Measurements from ENCODE around the gene HDAC2.
"Not testable (repeated sequence)": the region's sequence is repeated elsewhere in the genome, so short reads cannot be mapped to it uniquely, and the experiment has no call there.

The HDAC2 gene

GRCh38 chr6:113994934-113995342 is 24.0 kb upstream of the HDAC2 start:
- TF ChIP-seq, protein P1, sequence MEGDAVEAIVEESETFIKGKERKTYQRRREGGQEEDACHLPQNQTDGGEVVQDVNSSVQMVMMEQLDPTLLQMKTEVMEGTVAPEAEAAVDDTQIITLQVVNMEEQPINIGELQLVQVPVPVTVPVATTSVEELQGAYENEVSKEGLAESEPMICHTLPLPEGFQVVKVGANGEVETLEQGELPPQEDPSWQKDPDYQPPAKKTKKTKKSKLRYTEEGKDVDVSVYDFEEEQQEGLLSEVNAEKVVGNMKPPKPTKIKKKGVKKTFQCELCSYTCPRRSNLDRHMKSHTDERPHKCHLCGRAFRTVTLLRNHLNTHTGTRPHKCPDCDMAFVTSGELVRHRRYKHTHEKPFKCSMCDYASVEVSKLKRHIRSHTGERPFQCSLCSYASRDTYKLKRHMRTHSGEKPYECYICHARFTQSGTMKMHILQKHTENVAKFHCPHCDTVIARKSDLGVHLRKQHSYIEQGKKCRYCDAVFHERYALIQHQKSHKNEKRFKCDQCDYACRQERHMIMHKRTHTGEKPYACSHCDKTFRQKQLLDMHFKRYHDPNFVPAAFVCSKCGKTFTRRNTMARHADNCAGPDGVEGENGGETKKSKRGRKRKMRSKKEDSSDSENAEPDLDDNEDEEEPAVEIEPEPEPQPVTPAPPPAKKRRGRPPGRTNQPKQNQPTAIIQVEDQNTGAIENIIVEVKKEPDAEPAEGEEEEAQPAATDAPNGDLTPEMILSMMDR (IDR thresholded peaks at IDR 0.05): no peak
- no peak for DNase-seq (ENCODE audit: low spot score)
- H3K4me3 ChIP-seq: no peak overlapping the region
- peak overlapping the region; percentile 36 to 64 for H3K27ac ChIP-seq

DNA sequence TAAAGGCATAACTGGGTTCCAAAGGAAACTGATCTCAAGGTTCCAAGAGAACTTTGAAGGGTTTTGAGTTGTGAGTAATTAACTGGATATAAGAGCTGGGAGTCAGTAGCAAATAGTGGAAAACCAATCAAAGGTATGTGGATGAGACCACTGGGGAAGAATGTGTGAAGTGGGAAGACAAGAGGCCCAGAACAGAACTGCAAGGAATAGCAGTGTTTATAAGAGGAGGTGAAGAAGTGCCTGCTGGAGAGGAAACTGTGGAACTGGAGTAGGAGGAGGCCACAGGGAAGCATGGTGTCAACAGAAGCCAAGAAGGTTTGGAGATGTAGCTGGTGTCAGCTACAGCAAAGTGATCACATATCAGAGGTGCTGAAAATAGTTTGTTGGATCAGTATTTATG is 18.7 kb upstream of the HDAC2 start:
- Histone ChIP-seq H3K4me3 (no peak overlapping the region), H3K27ac (no peak overlapping the region)
- DNase-seq (ENCODE audit: low spot score): no peak
- TF ChIP-seq, protein P1 (IDR thresholded peaks at IDR 0.05): no peak

DNA sequence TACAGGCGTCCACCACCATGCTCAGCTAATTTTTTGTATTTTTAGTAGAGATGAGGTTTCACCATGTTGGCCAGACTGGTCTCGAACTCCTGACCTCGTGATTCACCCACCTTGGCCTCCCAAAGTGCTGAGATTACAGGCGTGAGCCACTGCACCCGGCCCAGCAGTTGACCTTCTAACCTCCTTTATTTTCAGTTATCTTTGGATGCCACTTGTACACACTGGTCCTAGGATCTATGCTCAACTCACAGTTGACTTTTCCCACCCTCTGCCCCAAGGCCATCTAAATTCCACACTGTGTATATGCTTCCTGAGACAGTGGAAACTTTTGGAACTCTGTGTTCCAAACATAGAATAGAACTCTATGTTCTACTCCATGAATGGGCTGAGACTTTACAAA is 11.7 kb upstream of the HDAC2 start:
- H3K4me3 ChIP-seq; DNase-seq (ENCODE audit: low spot score); H3K27ac ChIP-seq: not testable (repeated sequence)

DNA sequence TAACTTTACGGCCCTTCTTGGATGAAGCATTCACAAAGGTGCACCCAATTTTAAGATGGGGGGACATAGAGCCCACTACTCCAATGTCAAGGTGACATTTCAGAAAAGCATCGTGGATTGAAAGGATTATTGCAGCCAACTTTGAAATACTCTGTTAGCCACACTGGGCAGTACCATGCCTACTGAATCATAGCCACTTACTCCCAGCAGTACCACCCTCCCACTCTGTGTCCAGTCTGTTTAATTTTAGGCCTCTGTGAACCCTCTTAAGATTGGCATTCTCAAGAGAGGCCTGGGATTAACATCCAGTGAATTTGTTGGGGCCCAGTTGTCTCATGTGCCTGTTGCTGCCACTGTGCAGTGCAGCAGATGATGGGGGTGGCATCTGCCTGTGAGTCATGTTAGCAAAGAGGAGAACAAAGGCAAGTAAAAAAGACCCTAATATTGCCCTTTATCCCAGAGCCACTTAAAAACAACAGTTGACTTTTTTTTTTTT is 11.2 kb upstream of the HDAC2 start:
- no peak for DNase-seq (ENCODE audit: low spot score)
- TF ChIP-seq, protein P1 (IDR thresholded peaks at IDR 0.05): no peak
- no peak overlapping the region for H3K27ac ChIP-seq
- H3K4me3 ChIP-seq: no peak overlapping the region

DNA sequence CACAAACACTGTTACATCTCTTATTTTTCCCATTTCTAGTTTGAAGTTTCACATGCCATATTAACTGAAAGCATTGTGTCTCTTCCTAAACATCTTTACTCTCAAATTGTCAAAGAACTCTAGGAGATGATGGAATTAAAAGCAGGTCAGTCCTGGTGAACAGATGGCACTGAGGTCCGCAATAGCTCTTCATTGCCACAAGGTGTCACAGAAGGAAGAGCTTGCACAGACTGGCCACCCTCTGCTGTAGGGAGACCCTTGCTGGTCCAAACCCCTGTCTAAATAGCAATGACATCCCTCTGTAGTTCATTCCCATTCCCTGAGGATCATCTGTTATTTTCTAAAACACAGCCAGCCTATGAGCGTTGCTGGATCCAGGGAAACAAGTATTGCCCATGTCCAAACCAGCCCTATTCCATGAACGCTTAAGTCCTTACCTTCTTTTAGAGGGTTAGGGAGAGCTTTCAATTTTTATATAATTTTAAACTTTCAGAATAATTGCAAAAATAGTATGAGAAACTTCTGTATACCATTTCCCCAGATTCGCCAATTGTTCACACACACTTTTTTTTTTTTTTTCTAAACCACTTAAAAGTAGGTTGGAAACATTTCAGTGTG is 10.1 kb upstream of the HDAC2 start:
- TF ChIP-seq, protein P1 (IDR thresholded peaks at IDR 0.05): no peak
- Histone ChIP-seq H3K4me3 (no peak overlapping the region), H3K27ac (no peak overlapping the region)
- no peak for DNase-seq (ENCODE audit: low spot score)

DNA sequence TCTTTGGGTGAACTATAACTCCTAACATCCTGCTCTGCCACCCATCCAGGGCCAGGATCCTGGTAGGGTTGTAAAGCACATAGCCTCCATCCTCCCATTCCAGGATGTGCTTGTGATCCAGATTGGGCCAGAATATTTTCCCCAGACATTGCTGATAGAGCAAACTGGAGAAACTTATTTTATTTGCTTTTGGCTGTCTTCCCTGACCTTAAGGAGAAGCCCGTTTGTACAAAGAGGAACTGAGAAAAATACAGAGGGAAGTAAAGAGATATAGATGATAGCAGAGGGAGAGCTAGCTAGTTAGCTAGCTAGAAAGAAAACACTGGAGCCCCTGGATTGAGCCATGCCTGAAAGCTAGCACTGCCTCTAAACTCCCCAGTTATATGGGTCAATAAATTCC is 9.0 kb upstream of the HDAC2 start:
- no peak for DNase-seq (ENCODE audit: low spot score)
- TF ChIP-seq, protein P1 (IDR thresholded peaks at IDR 0.05): no peak
- no peak overlapping the region for H3K4me3 ChIP-seq
- no peak overlapping the region for H3K27ac ChIP-seq

- no peak overlapping the region for H3K4me3 ChIP-seq
- TF ChIP-seq, protein P1 (IDR thresholded peaks at IDR 0.05): no peak
- no peak overlapping the region for H3K27ac ChIP-seq
- DNase-seq (ENCODE audit: low spot score): no peak
Measured at GRCh38 chr6:113978084-113978675, 7.2 kb upstream of the HDAC2 start.

Data from coronary artery (tissue), 2 donors.